HepG2 (cell line): ENCODE results near the gene SLC25A44. TPM values are rescaled to one million over a fixed set of nuclear protein-coding genes. Genes with fewer than 3 reads are reported as not detected.

Experiments used
- GATA4 ChIP-seq: sonication (generic); IDR thresholded peaks from 2 replicates; pipeline ENCODE4 v1.6.1; 2016; ENCODE audit warnings: antibody characterized with exemption, low read depth, borderline replicate concordance
- HOMEZ ChIP-seq: IDR thresholded peaks from 2 replicates; pipeline ENCODE4 v1.6.1; 2016; ENCODE audit warnings: low read depth
- IRF9 ChIP-seq: sonication (generic); formaldehyde crosslinking; IDR thresholded peaks from 2 replicates; pipeline ENCODE4 v1.8.0; 2022; ENCODE audit warnings: missing genetic modification reagents, mild to moderate bottlenecking, borderline replicate concordance
- ISX ChIP-seq: sonication (generic); formaldehyde crosslinking; conservative IDR thresholded peaks from 2 replicates; pipeline ENCODE4 v1.5.0; 2020; ENCODE audit warnings: missing genetic modification reagents
- KAT8 ChIP-seq: IDR thresholded peaks from 2 replicates; pipeline ENCODE4 v1.6.1; 2016; ENCODE audit warnings: missing genetic modification reagents, missing compliant biosample characterization
- KLF16 ChIP-seq, 2 experiments: sonication (generic) in 1 of 2; formaldehyde crosslinking in 1 of 2; IDR thresholded peaks; 2 replicates each; pipeline versions ENCODE4 v1.6.1 to v1.8.0; 2016 to 2023; ENCODE audit warnings: missing genetic modification reagents in 2 of 2, missing compliant biosample characterization in 1 of 2
- RFX1 ChIP-seq: fragments of 450-650 bp; IDR thresholded peaks from 2 replicates; pipeline ENCODE4 v1.6.1; 2017
- SP4 ChIP-seq: sonication (generic); formaldehyde crosslinking; IDR thresholded peaks from 2 replicates; pipeline ENCODE4 v1.8.1; 2023; ENCODE audit warnings: mild to moderate bottlenecking, missing genetic modification reagents
- TBX2 ChIP-seq: sonication (generic); formaldehyde crosslinking; IDR thresholded peaks from 2 replicates; pipeline ENCODE4 v1.5.0; 2020; ENCODE audit warnings: missing genetic modification reagents, mild to moderate bottlenecking, borderline replicate concordance
- ZBTB39 ChIP-seq: sonication (generic); formaldehyde crosslinking; IDR thresholded peaks from 2 replicates; pipeline ENCODE4 v1.5.0; 2020; ENCODE audit warnings: missing genetic modification reagents
- ZHX2 ChIP-seq, 2 experiments: sonication (generic) in 1 of 2; formaldehyde crosslinking in 1 of 2; IDR thresholded peaks; 2 replicates each; pipeline versions ENCODE4 v1.6.1 to v1.9.0; 2014 to 2022; ENCODE audit warnings: antibody characterized with exemption in 1 of 2, borderline replicate concordance in 1 of 2, inconsistent platforms in 1 of 2, low read depth in 1 of 2, missing genetic modification reagents in 1 of 2
- polyA plus RNA-seq, 8 experiments: library from polyadenylated mRNA; depleted of rRNA in 3 of 8; stranded (reverse) in 7 of 8; unstranded in 1 of 8; fragments of >200 nt; fragmentation: Illumina TruSeq in 4 of 8; extraction: Trizol in 4 of 8; gene quantifications; 2 replicates each; pipeline versions ENCODE4 v1.2.1 to v1.2.3, GENCODE V29; 2011 to 2016; ENCODE audit warnings: low read depth in 4 of 8, missing spikeins in 1 of 8, mixed read lengths in 1 of 8; ENCODE audit not compliant: insufficient read depth in 1 of 8
- total RNA-seq, 5 experiments: library from RNA; depleted of rRNA; stranded (reverse); fragments of >200 nt; fragmentation: Illumina TruSeq; extraction: Trizol; gene quantifications; 2 replicates each; pipeline ENCODE4 v1.2.3, GENCODE V29; 2016; ENCODE audit warnings: low read depth in 1 of 5
- TF ChIP-seq, protein P1 (sequence below): sonication (generic); formaldehyde crosslinking; IDR thresholded peaks from 2 replicates; pipeline ENCODE4 v1.5.1; 2020; ENCODE audit warnings: mild to moderate bottlenecking, missing genetic modification reagents, moderate library complexity

Gene SLC25A44
- total and polyA plus RNA-seq, 2 of the 13 experiments (the other 11 are each of a cell fraction or from before 2014, with no cell fraction given): 10.7 to 13.4 TPM

DNA sequence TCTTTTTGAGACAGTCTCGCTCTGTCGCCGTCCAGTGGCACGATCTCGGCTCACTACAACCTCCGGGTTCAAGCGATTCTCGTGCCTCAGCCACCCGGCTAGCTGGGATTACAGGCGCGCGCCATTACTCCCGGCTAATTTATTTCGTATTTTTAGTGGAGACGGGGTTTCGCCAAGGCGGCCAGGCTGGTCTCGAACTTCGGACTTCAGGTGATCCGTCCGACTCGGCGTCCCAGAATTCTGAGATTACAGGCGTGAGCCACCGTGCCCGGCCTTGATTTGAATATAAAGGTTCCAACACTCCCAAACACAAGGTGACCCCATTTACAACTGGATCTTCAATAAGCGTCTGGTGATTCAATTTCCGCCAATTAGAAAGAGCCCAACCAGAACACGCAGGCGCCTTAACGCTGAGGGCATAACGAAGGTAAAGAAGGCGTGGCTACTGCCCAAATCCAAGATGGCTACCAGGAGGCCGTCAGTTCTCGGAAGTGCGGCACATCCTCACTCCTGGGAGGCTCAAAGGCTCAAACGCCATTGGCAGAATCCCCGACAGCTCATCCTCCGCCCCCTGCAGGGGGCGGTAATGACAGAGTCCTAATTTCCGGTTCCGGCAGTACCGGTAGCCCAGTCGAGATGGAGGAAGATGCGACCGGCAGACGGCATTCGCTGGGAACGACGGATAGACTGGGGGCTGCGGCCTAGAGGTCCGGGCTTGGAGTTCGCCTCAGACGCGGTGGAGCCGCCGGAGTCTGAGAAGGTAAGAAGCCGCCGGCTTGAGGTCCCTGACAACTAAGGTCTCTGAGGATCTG, at the start of gene SLC25A44 (continued):
- TF ChIP-seq ZBTB39 (CRISPR knock-in tag) (no peak), RFX1 (no peak), ZHX2 (IDR thresholded peaks at IDR 0.05; ENCODE audit: low read depth) (peak; percentile 94), ZHX2 (CRISPR knock-in tag; IDR thresholded peaks at IDR 0.05; ENCODE audit: borderline replicate concordance) (no peak), SP4 (peak; percentile 92), KAT8 (CRISPR knock-in tag) (peak; percentile 92), IRF9 (CRISPR knock-in tag) (0 out of 2 replicates have a peak, but pooled peaks have one; percentile 42), GATA4 (no peak), TBX2 (no peak; the same call in 1 of the 2 replicates), HOMEZ (CRISPR knock-in tag) (peak; percentile 55; the same call in 1 of the 2 replicates), ISX (CRISPR knock-in tag) (no peak), KLF16 (CRISPR knock-in tag; IDR thresholded peaks at IDR 0.05) (0 out of 4 replicates have a peak, but pooled peaks of 1 of the 2 experiments have one; percentile 46)
- TF ChIP-seq, protein P1, sequence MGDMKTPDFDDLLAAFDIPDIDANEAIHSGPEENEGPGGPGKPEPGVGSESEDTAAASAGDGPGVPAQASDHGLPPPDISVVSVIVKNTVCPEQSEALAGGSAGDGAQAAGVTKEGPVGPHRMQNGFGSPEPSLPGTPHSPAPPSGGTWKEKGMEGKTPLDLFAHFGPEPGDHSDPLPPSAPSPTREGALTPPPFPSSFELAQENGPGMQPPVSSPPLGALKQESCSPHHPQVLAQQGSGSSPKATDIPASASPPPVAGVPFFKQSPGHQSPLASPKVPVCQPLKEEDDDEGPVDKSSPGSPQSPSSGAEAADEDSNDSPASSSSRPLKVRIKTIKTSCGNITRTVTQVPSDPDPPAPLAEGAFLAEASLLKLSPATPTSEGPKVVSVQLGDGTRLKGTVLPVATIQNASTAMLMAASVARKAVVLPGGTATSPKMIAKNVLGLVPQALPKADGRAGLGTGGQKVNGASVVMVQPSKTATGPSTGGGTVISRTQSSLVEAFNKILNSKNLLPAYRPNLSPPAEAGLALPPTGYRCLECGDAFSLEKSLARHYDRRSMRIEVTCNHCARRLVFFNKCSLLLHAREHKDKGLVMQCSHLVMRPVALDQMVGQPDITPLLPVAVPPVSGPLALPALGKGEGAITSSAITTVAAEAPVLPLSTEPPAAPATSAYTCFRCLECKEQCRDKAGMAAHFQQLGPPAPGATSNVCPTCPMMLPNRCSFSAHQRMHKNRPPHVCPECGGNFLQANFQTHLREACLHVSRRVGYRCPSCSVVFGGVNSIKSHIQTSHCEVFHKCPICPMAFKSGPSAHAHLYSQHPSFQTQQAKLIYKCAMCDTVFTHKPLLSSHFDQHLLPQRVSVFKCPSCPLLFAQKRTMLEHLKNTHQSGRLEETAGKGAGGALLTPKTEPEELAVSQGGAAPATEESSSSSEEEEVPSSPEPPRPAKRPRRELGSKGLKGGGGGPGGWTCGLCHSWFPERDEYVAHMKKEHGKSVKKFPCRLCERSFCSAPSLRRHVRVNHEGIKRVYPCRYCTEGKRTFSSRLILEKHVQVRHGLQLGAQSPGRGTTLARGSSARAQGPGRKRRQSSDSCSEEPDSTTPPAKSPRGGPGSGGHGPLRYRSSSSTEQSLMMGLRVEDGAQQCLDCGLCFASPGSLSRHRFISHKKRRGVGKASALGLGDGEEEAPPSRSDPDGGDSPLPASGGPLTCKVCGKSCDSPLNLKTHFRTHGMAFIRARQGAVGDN (CRISPR knock-in tag): peak; percentile 81
